ENCODE data around the gene KCNG4.

The KCNG4 gene

GRCh38 chr16:84262939-84263338 lies 23.1 kb upstream of the KCNG4 start:
- no peak for DNase-seq (ENCODE audit: low read depth in 2 of 2)

- DNase-seq (ENCODE audit: low read depth in 2 of 2) = no peak
Observed at GRCh38 chr16:84262031-84262430, 22.2 kb upstream of the KCNG4 start.

GRCh38 chr16:84260766-84261554 lies 21.1 kb upstream of the KCNG4 start:
- no peak for DNase-seq (ENCODE audit: low read depth in 2 of 2)

- DNase-seq (ENCODE audit: low read depth in 2 of 2) = no peak
Observed at GRCh38 chr16:84259691-84260090, 19.9 kb upstream of the KCNG4 start.

GRCh38 chr16:84258266-84258665 lies 18.5 kb upstream of the KCNG4 start:
- DNase-seq (ENCODE audit: low read depth in 2 of 2) = no peak

- DNase-seq (ENCODE audit: low read depth in 2 of 2) = no peak
Observed at GRCh38 chr16:84255050-84255810, 15.4 kb upstream of the KCNG4 start.

- DNase-seq (ENCODE audit: low read depth in 2 of 2) = no peak
Observed at GRCh38 chr16:84254062-84254461, 14.2 kb upstream of the KCNG4 start.

GRCh38 chr16:84253173-84253572 lies 13.4 kb upstream of the KCNG4 start:
- DNase-seq (ENCODE audit: low read depth in 2 of 2) = no peak

- DNase-seq (ENCODE audit: low read depth in 2 of 2) = no peak
Observed at GRCh38 chr16:84252184-84252583, 12.4 kb upstream of the KCNG4 start.

- no peak for DNase-seq (ENCODE audit: low read depth in 2 of 2)
Observed at GRCh38 chr16:84247844-84248243, 8.0 kb upstream of the KCNG4 start.

GRCh38 chr16:84247331-84247730 lies 7.5 kb upstream of the KCNG4 start:
- no peak for DNase-seq (ENCODE audit: low read depth in 2 of 2)

- no peak for DNase-seq (ENCODE audit: low read depth in 2 of 2)
Observed at GRCh38 chr16:84246679-84247077, 6.9 kb upstream of the KCNG4 start.

- no peak for DNase-seq (ENCODE audit: low read depth in 2 of 2)
Observed at GRCh38 chr16:84245956-84246678, 6.3 kb upstream of the KCNG4 start.

GRCh38 chr16:84244728-84245127 lies 4.9 kb upstream of the KCNG4 start:
- no peak for DNase-seq (ENCODE audit: low read depth in 2 of 2)

- no peak for DNase-seq (ENCODE audit: low read depth in 2 of 2)
Observed at GRCh38 chr16:84243732-84244131, 3.9 kb upstream of the KCNG4 start.

- DNase-seq (ENCODE audit: low read depth in 2 of 2) = no peak
Observed at GRCh38 chr16:84242839-84243238, 3.0 kb upstream of the KCNG4 start.

GRCh38 chr16:84241778-84242177 lies 2.0 kb upstream of the KCNG4 start:
- DNase-seq (ENCODE audit: low read depth in 2 of 2) = no peak

- no peak for DNase-seq (ENCODE audit: low read depth in 2 of 2)
Observed at GRCh38 chr16:84240455-84240854, 643 bp upstream of the KCNG4 start.

- DNase-seq (ENCODE audit: low read depth in 2 of 2) = no peak
Observed at GRCh38 chr16:84239141-84239769, 557 bp downstream of the KCNG4 start.

GRCh38 chr16:84237994-84238750 lies 1.6 kb downstream of the KCNG4 start:
- DNase-seq (ENCODE audit: low read depth in 2 of 2) = no peak

- DNase-seq (ENCODE audit: low read depth in 2 of 2) = no peak
Observed at GRCh38 chr16:84236671-84237070, 3.1 kb downstream of the KCNG4 start.
